ENCODE measurements around the gene MN1. TPM values are rescaled to one million over a fixed set of nuclear protein-coding genes. Genes with fewer than 3 reads are reported as not detected.

MN1 gene
- total RNA-seq, 2 experiments from 2014 or later = 0.06 TPM

DNA sequence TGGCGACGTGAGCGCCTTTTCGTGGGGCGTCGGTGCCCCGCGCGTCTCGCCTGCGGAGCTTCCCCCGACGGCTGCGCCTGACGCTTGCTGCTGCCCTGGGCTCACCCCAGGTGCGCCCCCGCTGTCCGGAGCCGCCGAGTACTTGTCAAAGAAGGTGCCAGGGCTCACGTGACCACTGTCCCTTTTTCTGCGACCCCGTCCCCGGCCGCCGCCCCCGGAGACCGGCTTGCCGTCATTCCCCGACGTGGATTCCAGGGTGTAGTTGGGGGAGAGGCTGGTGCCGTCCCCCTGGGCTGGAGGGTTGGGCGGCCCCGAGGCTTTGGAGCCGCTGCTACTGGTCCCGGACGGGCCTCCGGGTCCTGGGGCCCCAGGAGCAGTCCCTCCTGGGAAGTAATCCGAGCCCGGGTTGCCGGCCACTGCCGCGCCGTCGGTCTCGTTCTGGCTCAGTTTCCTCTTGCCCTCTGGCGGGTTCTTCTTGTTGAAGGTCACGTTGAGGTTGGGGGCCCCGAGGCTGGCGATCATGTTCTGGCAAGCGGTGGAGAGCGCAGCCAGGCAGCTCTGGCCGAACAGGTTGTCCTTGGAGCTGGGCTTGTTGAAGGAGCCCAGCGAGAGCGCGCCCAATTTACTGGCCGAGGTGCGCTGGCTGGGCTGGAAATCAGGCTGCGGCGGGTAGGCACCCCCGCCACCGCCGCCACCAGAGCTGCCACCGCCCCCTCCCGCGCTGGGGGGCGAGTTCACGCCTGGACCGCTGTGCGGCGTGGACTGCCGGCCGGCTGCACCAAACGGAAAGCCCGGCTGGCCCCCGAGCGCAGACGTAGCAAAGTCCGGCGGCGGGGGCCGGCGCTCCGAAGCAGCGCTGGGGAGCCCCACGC, 3.8 kb downstream of the MN1 start:
- Mint-ChIP-seq H3K4me3 (no peak overlapping the region), H3K36me3 (no peaks in the 10 kb centered on the region), H3K4me1 (peaks cover 7% of the 10 kb centered on the region), H3K27ac (no peak overlapping the region), H3K9me3 (no peaks in the 10 kb centered on the region), H3K27me3 (peaks cover 16% of the 10 kb centered on the region)
- DNase-seq = no peak

DNA sequence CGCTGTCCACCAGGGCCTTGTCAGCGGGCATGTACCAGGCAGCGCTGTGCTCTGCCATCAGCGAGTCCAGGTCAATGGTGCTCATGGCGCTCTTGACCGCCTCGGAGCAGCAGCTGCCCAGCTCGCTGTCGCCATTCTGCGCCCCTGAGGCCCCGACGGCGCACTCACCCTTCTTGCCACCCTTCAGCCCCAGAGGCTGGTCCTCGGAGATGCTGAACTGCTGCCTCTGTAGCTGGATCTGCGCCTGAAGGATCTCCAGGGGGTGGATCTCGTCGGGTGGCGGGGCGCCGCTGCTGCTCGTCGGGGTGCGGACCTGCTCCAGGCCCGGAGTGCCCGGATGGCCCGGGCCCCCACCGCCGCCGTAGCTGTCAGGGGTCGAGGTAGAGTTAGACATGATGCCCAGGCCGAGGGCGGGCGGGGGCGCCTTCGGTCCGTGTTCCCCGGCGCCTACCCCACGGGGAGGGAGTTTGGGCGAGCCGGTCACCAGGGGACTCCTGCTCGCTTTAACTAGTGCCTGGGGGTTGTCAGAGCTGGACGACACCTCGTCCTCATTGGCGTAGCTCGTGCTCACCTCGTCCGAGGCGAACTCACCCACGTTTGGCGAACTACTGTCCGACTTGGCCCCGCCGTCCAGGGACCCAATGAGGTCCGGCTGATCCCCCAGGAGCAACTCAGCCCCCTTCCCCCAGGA, 4.6 kb downstream of the MN1 start:
- Mint-ChIP-seq H3K4me1 (no peaks in the 10 kb centered on the region), H3K4me3 (no peak overlapping the region), H3K36me3 (no peaks in the 10 kb centered on the region), H3K27me3 (peaks cover 9% of the 10 kb centered on the region), H3K9me3 (no peaks in the 10 kb centered on the region), H3K27ac (no peak overlapping the region)
- DNase-seq = no peak

DNA sequence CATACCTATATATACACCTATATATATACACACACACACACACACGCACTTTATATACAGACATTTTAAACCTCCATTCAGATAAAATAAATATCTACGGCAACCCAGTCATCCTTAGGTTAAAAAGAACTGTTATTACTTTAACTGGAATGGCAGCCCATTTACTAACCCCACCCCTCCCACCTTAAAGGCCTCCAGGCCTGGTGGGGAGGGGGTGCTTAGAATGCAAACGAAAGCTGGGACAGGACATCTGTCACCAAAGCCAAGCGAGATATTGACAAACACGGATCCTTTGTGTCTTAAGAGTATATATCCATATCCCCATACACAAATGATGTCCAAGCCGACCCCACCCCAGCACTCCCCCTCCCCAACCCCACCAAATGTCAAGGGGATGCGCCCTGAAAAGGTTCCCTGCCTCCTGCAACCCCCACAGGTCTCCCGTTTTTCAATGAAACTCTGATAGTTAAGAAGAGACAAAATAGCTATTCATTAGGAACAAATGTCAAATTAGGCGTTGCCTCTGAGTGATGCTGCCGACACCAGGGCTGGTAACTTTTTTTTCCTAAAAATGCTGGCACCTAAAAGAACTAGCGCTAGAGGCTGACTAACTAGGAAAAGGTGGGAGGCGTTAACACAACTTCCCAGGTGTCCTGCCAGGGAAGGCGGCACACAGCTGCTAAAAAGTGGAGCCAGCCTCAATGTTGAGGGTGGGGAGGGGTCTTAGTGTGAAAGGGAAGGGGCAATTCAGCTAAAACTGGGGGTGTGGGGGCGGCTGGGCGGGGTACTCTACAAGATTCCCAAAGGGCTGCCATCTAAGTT, 5.6 kb downstream of the MN1 start:
- no peak for DNase-seq
- Mint-ChIP-seq H3K27me3 (peaks cover 9% of the 10 kb centered on the region), H3K4me3 (no peak overlapping the region), H3K4me1 (no peaks in the 10 kb centered on the region), H3K27ac (no peak overlapping the region), H3K36me3 (no peaks in the 10 kb centered on the region), H3K9me3 (no peaks in the 10 kb centered on the region)

DNA sequence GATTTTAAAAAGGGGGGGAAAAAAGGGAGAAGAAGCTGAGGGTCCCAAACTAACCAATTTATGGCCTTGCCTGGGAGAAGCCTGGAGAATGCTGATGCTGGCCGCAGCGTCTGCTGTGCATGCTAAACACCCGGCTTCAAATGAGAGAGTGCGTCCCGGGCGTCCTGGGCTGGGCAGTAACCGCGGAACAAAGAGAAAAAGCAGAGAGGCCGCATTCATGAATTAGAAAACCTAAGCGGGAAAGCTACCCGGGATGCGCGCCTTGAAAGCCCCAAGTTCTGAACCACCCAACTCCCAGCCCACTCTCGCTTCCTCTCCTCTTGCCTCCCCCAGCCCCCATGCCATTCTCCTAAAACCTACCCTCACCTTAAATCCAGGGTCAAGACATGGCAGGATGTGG, 6.5 kb downstream of the MN1 start:
- no peak overlapping the region for H3K4me3 Mint-ChIP-seq
- no peak overlapping the region for H3K27ac Mint-ChIP-seq
- peaks cover 4% of the 10 kb centered on the region for H3K27me3 Mint-ChIP-seq
- DNase-seq = no peak
- H3K4me1 Mint-ChIP-seq = no peaks in the 10 kb centered on the region
- H3K9me3 Mint-ChIP-seq = no peaks in the 10 kb centered on the region
- no peaks in the 10 kb centered on the region for H3K36me3 Mint-ChIP-seq

DNA sequence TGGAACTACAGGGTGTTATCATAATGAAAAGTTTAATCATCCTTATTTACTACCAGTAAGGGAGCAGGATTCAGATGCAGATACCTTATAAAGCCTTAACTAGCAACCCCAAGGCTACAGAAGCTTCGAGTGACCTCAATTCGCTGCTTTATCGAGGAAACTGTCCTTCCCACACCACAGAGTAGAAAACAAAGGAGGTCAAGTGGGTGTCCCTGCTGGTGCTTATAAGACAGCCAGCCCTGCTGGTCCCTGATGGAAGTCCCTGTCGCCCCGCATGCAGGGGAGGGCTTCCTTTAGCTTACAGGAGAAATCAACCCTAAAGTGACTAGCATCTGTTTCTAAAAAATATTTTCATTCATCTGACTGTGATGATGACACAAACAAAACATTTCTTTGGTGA, 7.3 kb downstream of the MN1 start:
- H3K9me3 Mint-ChIP-seq = no peaks in the 10 kb centered on the region
- H3K36me3 Mint-ChIP-seq = no peaks in the 10 kb centered on the region
- peaks cover 4% of the 10 kb centered on the region for H3K27me3 Mint-ChIP-seq
- no peak overlapping the region for H3K27ac Mint-ChIP-seq
- H3K4me1 Mint-ChIP-seq = no peaks in the 10 kb centered on the region
- DNase-seq = no peak
- H3K4me3 Mint-ChIP-seq = no peak overlapping the region

DNA sequence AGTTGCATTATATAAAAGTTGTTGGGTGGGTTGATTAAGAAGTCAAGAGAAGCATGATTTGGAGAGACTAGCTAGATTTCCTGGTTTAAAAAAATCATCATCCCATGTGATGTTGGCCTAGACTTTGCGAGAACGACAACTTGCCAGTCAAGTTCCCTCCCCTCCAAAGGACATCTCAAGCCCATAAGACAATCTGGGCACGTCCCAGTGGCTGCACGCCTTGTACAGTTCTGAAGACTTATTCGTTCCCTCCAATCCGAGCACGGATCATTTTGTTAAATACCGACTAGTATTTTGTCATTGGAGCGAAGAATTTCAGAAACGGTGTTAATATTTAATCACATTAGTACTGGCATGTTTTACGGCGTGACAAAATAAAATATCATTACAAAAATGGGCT, 8.0 kb downstream of the MN1 start:
- Mint-ChIP-seq H3K36me3 (no peaks in the 10 kb centered on the region), H3K4me3 (no peak overlapping the region), H3K4me1 (no peaks in the 10 kb centered on the region), H3K9me3 (no peaks in the 10 kb centered on the region), H3K27me3 (no peaks in the 10 kb centered on the region), H3K27ac (no peak overlapping the region)
- DNase-seq = no peak

DNA sequence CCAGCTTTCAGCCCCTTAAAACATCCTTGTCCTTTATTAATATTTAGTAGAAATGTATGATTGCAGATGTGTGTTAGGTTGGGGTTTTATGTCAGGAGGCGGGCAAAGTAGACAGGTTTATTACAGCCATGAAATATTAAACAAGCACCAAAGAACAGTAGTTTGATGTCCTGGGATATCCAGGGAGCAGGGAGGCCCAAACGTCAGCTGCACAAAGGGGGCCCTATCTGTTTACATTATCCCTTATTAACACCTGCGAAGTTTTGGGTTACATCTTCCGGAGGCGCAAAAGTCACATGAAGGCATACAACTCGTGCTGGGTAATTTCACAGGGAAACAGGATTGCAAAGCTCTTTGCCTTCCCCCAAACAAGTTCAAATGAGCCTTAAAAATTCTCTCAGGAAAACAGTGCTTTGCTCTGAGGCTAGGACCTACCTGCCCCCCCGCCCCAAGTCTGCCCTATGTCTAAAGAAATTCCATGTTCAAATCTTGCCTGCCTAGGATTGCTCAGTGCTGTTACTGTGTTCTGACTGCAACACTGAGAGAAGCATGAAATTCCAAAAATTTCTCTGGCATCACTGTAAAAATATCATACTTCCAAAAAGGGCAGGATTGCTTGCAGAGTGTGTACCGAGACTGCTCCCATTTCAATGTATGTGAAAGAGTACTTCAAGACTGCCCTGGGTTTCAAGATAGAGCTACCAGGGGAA, 8.9 kb downstream of the MN1 start:
- H3K4me1 Mint-ChIP-seq = no peaks in the 10 kb centered on the region
- no peaks in the 10 kb centered on the region for H3K9me3 Mint-ChIP-seq
- H3K27ac Mint-ChIP-seq = no peak overlapping the region
- H3K36me3 Mint-ChIP-seq = no peaks in the 10 kb centered on the region
- no peaks in the 10 kb centered on the region for H3K27me3 Mint-ChIP-seq
- H3K4me3 Mint-ChIP-seq = no peak overlapping the region
- DNase-seq = no peak

DNA sequence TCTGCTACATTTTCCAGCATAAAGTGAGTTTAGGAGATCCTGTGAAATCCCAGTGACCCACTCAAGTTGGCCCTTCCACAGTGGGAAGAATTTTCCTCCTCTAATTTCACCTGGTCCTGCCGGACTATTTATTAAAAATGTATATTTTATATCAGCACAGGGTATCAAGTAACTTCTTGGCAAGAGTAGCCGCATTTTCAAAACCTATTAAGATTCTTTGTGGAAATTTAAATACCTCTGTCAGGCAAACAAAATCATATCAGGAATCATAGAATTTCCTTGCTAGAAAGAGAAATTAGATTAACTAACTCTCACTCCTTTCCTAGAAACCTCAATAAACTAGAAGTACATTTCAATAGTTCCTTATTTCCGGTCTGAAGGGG, 9.7 kb downstream of the MN1 start:
- no peaks in the 10 kb centered on the region for H3K36me3 Mint-ChIP-seq
- no peaks in the 10 kb centered on the region for H3K4me1 Mint-ChIP-seq
- H3K27ac Mint-ChIP-seq = no peak overlapping the region
- no peaks in the 10 kb centered on the region for H3K27me3 Mint-ChIP-seq
- H3K9me3 Mint-ChIP-seq = no peaks in the 10 kb centered on the region
- no peak for DNase-seq
- H3K4me3 Mint-ChIP-seq = no peak overlapping the region

DNA sequence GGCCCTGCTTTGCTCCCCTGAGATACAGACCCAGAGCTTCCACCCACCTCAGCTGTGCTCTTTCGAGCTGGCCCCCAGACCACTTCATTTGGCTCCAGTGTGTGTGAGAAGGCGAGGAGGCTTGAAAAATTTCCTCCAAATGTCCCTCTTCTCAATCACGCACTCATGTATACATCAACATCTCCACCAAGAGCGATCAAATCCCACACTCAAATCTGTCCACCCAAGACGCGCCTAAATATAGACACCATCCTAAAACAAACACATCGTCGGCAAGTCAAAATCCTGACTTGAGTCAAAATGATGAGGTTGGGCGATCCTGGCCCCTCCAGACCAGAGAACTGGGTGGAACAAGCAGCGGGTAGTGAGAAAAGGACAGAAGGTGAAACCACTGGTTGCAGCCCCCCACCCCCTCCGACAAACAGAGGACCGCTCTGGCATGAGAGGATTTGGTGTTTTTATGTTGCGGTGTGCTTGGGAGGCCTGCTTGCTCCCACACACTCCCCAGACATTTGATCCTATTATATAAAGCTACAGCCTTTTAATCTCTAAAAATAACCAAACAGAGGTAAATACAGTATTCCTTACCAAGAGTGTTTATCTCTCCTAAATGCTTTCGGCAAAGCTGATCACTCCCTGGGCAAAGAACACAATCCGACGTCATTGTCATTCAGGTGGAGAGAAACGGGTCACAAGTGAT, 10.2 kb downstream of the MN1 start:
- H3K27me3 Mint-ChIP-seq = no peaks in the 10 kb centered on the region
- H3K4me3 Mint-ChIP-seq = no peak overlapping the region
- no peak for DNase-seq
- H3K36me3 Mint-ChIP-seq = no peaks in the 10 kb centered on the region
- no peaks in the 10 kb centered on the region for H3K4me1 Mint-ChIP-seq
- H3K27ac Mint-ChIP-seq = no peak overlapping the region
- no peaks in the 10 kb centered on the region for H3K9me3 Mint-ChIP-seq

DNA sequence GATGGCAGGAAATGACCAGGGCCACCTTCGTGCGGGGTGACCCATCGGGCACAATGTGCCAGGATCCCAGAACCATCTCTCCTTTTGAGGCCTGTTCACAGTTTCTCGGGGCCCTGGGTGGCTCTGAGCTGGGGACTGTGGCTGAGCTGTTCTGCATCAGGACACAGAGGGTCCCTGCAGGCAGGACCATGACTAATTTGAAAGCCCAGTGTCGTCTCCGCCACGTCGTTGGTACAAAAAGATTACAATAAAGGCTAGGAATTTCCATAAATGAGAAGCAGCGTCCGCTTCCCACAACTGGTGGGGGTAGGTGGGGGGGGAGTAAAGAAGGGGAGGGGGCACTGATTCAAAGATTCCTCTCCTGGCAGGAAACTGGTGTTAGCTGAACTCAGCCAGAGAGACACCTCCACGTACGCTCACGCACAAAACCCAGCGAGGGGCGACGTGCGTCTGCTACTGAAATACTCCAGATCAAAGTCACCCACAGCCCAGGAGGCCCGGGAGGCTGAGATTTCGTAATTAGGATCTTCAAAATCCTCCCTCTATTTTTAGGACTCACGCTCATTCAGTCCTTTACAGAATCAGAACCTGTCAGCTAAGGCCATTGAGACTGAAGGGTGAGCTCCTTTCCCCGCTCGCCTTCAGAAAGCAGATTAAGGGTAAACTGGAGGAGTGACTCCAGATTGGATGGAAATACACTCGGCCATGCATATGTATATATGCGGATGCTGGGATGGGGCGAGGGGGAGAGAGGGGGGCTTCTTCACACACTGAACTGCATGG, 11.0 kb downstream of the MN1 start:
- Mint-ChIP-seq H3K9me3 (no peaks in the 10 kb centered on the region), H3K27ac (no peak overlapping the region), H3K4me1 (no peaks in the 10 kb centered on the region), H3K36me3 (no peaks in the 10 kb centered on the region), H3K27me3 (no peaks in the 10 kb centered on the region), H3K4me3 (no peak overlapping the region)
- DNase-seq = no peak

DNA sequence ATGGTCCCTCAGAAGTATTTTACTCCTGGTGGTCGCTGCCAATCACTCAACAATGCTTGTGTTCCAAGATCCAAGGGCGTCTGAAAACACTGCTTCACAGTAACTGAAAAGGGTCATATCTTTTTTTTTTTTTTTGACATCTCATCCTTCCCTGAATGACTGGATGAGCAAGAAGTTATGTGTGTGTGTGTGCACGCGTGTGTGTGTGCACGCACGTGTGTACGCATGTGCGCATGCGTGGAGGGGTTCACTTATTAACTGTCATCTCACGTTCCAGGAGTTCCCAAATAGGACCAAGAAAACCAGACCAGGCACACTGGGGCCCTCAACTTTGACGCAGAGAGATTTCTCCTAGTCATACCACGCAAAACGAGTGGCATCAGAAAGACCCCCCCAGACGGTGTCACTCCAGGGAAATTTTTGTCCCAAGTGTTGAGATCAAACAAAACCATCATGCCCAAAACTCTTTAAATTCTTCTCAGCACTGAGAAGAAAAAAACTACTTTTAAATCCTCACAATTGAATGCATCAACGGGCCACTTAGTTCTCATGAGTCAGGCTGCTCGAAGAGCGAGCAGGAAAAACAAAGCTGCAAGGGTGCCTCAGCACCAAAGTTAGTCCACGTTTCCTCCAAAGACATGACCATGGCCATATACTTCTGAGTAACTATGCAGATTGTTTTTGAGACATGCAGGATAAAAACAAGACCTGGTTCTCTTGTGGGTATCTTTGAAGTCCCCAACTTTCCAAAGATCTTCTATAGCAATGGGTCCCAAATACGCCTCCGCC, 12.9 kb downstream of the MN1 start:
- H3K36me3 Mint-ChIP-seq = no peaks in the 10 kb centered on the region
- no peak overlapping the region for H3K27ac Mint-ChIP-seq
- no peak for DNase-seq
- no peak overlapping the region for H3K4me3 Mint-ChIP-seq
- peaks cover 5% of the 10 kb centered on the region for H3K27me3 Mint-ChIP-seq
- no peaks in the 10 kb centered on the region for H3K4me1 Mint-ChIP-seq
- no peaks in the 10 kb centered on the region for H3K9me3 Mint-ChIP-seq

DNA sequence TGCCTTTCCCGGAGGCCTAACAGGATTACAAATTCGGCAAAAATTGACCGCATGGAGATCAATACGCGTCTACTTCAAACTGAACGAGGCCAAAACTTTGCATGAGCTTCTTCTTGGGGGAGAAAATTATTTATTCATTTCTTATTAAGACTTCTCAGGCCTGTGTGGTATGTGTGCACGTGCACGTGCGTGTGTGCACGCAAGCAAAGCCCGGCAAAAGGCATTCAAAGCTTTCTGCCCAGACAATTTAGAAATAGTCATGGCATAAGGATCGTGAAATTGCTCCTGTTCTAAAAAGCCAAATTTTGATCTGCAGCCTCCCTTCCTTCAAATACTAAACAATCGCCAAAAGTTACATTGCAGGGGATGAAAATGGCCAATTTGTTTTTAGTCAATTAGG, 14.6 kb downstream of the MN1 start:
- Mint-ChIP-seq H3K36me3 (no peaks in the 10 kb centered on the region), H3K4me3 (no peak overlapping the region), H3K9me3 (no peaks in the 10 kb centered on the region), H3K27me3 (peaks cover 5% of the 10 kb centered on the region), H3K4me1 (no peaks in the 10 kb centered on the region), H3K27ac (no peak overlapping the region)
- no peak for DNase-seq

DNA sequence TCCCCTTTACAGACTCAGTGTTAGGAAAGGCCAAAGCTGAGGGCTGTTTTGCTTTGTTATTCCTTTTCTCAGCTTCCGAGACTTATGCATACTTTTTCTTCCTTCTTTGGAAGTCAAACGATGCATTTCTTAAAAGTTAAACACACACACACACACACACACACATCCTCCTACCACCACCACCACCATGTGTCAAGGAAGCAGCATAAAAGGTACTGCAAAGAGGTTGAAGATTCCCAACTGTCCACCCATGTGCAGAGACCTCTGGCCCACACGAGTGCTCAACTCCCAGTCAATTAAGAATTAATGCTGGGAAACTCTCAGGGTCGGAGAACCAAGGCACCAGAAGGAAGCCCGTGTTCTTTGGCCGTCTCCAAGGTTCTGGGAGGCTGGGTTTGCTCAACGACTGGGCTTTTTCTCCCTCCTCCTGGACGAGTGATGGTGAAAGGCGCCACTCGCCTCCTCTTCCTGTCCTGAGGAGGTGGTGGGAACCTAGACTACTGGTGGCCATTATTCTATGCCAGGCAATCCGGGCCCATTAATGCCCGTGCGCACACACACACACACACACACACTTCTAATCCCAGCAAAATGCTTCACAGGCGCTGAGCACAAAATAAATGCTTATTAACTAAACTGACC, 15.1 kb downstream of the MN1 start:
- no peak for DNase-seq
- no peaks in the 10 kb centered on the region for H3K4me1 Mint-ChIP-seq
- no peak overlapping the region for H3K27ac Mint-ChIP-seq
- no peaks in the 10 kb centered on the region for H3K9me3 Mint-ChIP-seq
- no peaks in the 10 kb centered on the region for H3K36me3 Mint-ChIP-seq
- H3K27me3 Mint-ChIP-seq = peaks cover 5% of the 10 kb centered on the region
- no peak overlapping the region for H3K4me3 Mint-ChIP-seq

Measured in activated naive CD8-positive, alpha-beta T cell treated with anti-CD3 and anti-CD28 coated beads for 36 hours (primary cell).